Liver (tissue), 9 donors: ENCODE results near the gene SCEL. TPM values are rescaled to one million over a fixed set of nuclear protein-coding genes. Genes with fewer than 3 reads are reported as not detected.

ENCODE experiments used
- DNase-seq: peaks from one replicate; pipeline ENCODE4 v3.0.0-alpha.2; 2017; ENCODE audit warnings: low spot score
- H3K27ac ChIP-seq, 2 donors: one replicate each; pipeline ENCODE4 v1.7.0; 2013; ENCODE audit warnings: inconsistent platforms in 2 of 2, low read length in 2 of 2, control low read depth in 1 of 2, low read depth in 1 of 2, mild to moderate bottlenecking in 1 of 2
- H3K27me3 ChIP-seq, 4 donors: one replicate each; pipeline versions ENCODE4 v1.6.1 to v1.7.0; 2013; ENCODE audit warnings: low read length in 3 of 4, inconsistent platforms in 1 of 4, mild to moderate bottlenecking in 1 of 4, moderate library complexity in 1 of 4; ENCODE audit not compliant: control insufficient read depth in 4 of 4, insufficient read depth in 4 of 4
- H3K36me3 ChIP-seq, 4 donors: one replicate each; pipeline versions ENCODE4 v1.6.1 to v1.7.0; 2013; ENCODE audit warnings: low read length in 3 of 4, mild to moderate bottlenecking in 3 of 4, low read depth in 1 of 4, moderate library complexity in 1 of 4; ENCODE audit not compliant: control insufficient read depth in 4 of 4, insufficient read depth in 3 of 4
- H3K4me1 ChIP-seq, 4 donors: one replicate each; pipeline versions ENCODE4 v1.6.1 to v1.7.0; 2013; ENCODE audit warnings: low read length in 3 of 4, mild to moderate bottlenecking in 3 of 4, moderate library complexity in 1 of 4; ENCODE audit not compliant: control insufficient read depth in 4 of 4, insufficient read depth in 4 of 4
- H3K4me3 ChIP-seq, 3 donors: one replicate each; pipeline versions ENCODE4 v1.6.1 to v1.7.0; 2013; ENCODE audit warnings: low read length in 3 of 3, control low read depth in 1 of 3, low read depth in 1 of 3, mild to moderate bottlenecking in 1 of 3
- H3K9ac ChIP-seq, 2 donors: one replicate each; pipeline ENCODE4 v1.7.0; 2013; ENCODE audit warnings: low read length in 2 of 2, mild to moderate bottlenecking in 2 of 2, moderate library complexity in 2 of 2, control low read depth in 1 of 2, low read depth in 1 of 2
- H3K9me3 ChIP-seq, 4 donors: one replicate each; pipeline versions ENCODE4 v1.6.1 to v1.7.0; 2013; ENCODE audit warnings: low read length in 3 of 4; ENCODE audit not compliant: control insufficient read depth in 4 of 4
- EGR1 ChIP-seq, 2 donors: IDR thresholded peaks; 2 replicates each; pipeline ENCODE4 v1.6.1; 2016 to 2018; ENCODE audit warnings: antibody characterized with exemption in 2 of 2, low read depth in 2 of 2
- FOXA1 ChIP-seq: IDR thresholded peaks from 2 replicates; pipeline ENCODE4 v1.6.1; 2016; ENCODE audit warnings: antibody characterized with exemption
- FOXA2 ChIP-seq: IDR thresholded peaks from 2 replicates; pipeline ENCODE4 v1.6.1; 2016; ENCODE audit warnings: antibody characterized with exemption
- HNF4A ChIP-seq, 2 donors: conservative IDR thresholded peaks; 2 replicates each; pipeline ENCODE4 v1.6.1; 2016; ENCODE audit warnings: antibody characterized with exemption in 2 of 2, mild to moderate bottlenecking in 2 of 2
- HNF4G ChIP-seq: IDR thresholded peaks from 2 replicates; pipeline ENCODE4 v1.6.1; 2016; ENCODE audit warnings: antibody characterized with exemption
- JUND ChIP-seq, 2 donors: IDR thresholded peaks; 2 replicates each; pipeline ENCODE4 v1.6.1; 2016; ENCODE audit warnings: antibody characterized with exemption in 2 of 2
- MAX ChIP-seq: IDR thresholded peaks from 2 replicates; pipeline ENCODE4 v1.6.1; 2016; ENCODE audit warnings: antibody characterized with exemption
- NR2F2 ChIP-seq: IDR thresholded peaks from 2 replicates; pipeline ENCODE4 v1.6.1; 2016; ENCODE audit warnings: antibody characterized with exemption
- RAD21 ChIP-seq, 2 donors: IDR thresholded peaks; 2 replicates each; pipeline ENCODE4 v1.6.1; 2016; ENCODE audit warnings: antibody characterized with exemption in 2 of 2, mild to moderate bottlenecking in 2 of 2
- REST ChIP-seq: IDR thresholded peaks from 2 replicates; pipeline ENCODE4 v1.6.1; 2016; ENCODE audit warnings: antibody characterized with exemption, mild to moderate bottlenecking
- RXRA ChIP-seq, 2 donors: IDR thresholded peaks; 2 replicates each; pipeline ENCODE4 v1.6.1; 2017 to 2018; ENCODE audit warnings: antibody characterized with exemption in 2 of 2, mild to moderate bottlenecking in 1 of 2
- SP1 ChIP-seq: IDR thresholded peaks from 2 replicates; pipeline ENCODE4 v1.6.1; 2018; ENCODE audit warnings: antibody characterized with exemption, mild to moderate bottlenecking
- TAF1 ChIP-seq: conservative IDR thresholded peaks from 2 replicates; pipeline ENCODE4 v1.6.1; 2016; ENCODE audit warnings: antibody characterized with exemption, mild to moderate bottlenecking
- YY1 ChIP-seq: IDR thresholded peaks from 2 replicates; pipeline ENCODE4 v1.6.1; 2016; ENCODE audit warnings: antibody characterized with exemption, mild to moderate bottlenecking
- ZBTB33 ChIP-seq: IDR thresholded peaks from 2 replicates; pipeline ENCODE4 v1.6.1; 2016; ENCODE audit warnings: antibody characterized with exemption
- WGBS: extraction: QIAGEN DNeasy Blood & Tissue Kit; methylation state at CpG from one replicate; pipeline ENCODE4 v1.1.7; 2013; 5-methylcytosine and 5-hydroxymethylcytosine counted together
- polyA plus RNA-seq, 2 donors: library from polyadenylated mRNA; stranded (reverse) in 1 of 2; unstranded in 1 of 2; fragments of 200-250 nt in 1 of 2; fragments of >200 nt in 1 of 2; fragmentation: Nextera tagmentation in 1 of 2; extraction: Ambion mirVana in 1 of 2; gene quantifications; one replicate each; pipeline versions ENCODE4 v1.2.1 to v1.2.3, GENCODE V29; 2013 to 2015
- total RNA-seq, 2 donors: library from RNA; depleted of rRNA; stranded (reverse); fragments of >200 nt; gene quantifications; one replicate each; pipeline ENCODE4 v1.2.3, GENCODE V29; 2014
- donor health status: healthy.
- donor health status: healthy.
- donor health status: healthy.
- donor health status: healthy.
- donor health status: healthy.

Gene SCEL, protein sequence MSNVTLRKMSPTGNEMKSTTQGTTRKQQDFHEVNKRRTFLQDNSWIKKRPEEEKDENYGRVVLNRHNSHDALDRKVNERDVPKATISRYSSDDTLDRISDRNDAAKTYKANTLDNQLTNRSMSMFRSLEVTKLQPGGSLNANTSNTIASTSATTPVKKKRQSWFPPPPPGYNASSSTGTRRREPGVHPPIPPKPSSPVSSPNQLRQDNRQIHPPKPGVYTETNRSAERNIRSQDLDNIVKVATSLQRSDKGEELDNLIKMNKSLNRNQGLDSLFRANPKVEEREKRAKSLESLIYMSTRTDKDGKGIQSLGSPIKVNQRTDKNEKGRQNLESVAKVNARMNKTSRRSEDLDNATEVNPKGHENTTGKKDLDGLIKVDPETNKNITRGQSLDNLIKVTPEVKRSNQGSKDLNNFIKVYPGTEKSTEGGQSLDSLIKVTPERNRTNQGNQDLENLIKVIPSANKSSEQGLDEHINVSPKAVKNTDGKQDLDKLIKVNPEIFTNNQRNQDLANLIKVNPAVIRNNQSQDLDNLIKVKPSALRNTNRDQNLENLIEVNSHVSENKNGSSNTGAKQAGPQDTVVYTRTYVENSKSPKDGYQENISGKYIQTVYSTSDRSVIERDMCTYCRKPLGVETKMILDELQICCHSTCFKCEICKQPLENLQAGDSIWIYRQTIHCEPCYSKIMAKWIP
- total RNA-seq: not detected
- under 1 TPM in 1 of 2 donors, not detected in 1; 0.02 TPM for polyA plus RNA-seq

DNA sequence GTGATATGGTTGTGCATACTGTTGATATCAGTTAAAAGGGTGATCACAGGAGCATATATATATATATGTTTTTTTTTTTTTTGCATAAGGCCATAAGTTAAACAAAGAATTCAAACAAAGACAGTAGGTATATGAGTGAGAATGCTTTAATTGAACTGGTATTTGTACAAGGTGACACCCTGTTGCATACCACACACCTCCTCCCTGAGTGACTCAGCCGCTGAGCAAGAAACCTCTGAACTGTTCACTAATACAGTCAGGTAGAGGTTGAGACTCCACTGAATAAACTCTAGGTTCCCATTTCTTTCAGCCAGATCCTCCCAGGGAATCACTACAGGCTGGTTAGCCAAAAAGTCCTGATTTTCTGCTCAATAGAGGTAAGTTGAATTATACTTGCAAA is at the start of gene SCEL:
SCEL (plus strand) TSS at position 259 of the 400 bp plus-strand sequence. CDS start 20,170 bp downstream, outside the sequence.
- Histone ChIP-seq H3K9me3 (no peaks in the 10 kb centered on the region), H3K27ac (no peak within 1 kb of the TSS)
- WGBS: 60% methylated on average over 1 of the region's 1 CpG

GRCh38 chr13:77489566-77490337 is 45.8 kb upstream of the SCEL start:
- TF ChIP-seq HNF4G (no peak), JUND (IDR thresholded peaks at IDR 0.05) (no peak), YY1 (no peak), REST (no peak), FOXA2 (no peak), SP1 (no peak), EGR1 (IDR thresholded peaks at IDR 0.05; ENCODE audit: low read depth in 2 of 2) (no peak), NR2F2 (no peak), HNF4A (conservative IDR thresholded peaks at IDR 0.05) (no peak), FOXA1 (no peak), RAD21 (IDR thresholded peaks at IDR 0.05) (no peak), TAF1 (no peak)
- Histone ChIP-seq H3K9ac (no peak overlapping the region), H3K4me1 (no peaks in the 10 kb centered on the region), H3K9me3 (no peaks in the 10 kb centered on the region), H3K36me3 (no peaks in the 10 kb centered on the region), H3K27me3 (no peaks in the 10 kb centered on the region), H3K4me3 (no peak overlapping the region), H3K27ac (no peak overlapping the region)
- no peak for DNase-seq
- 76% methylated on average over 4 of the region's 4 CpGs for WGBS

More for the DNA sequence above, at the start of gene SCEL:
- Histone ChIP-seq H3K9ac (no peak within 1 kb of the TSS), H3K27me3 (peaks cover 0 to 4% (median 3%) of the 10 kb centered on the region in 4 donors), H3K4me1 (no peaks in the 10 kb centered on the region), H3K36me3 (no peaks in the 10 kb centered on the region), H3K4me3 (no peak within 1 kb of the TSS)
- TF ChIP-seq MAX: no peak
- TF ChIP-seq ZBTB33: no peak
- no peak for TF ChIP-seq RAD21 (IDR thresholded peaks at IDR 0.05)
- no peak for TF ChIP-seq RXRA (IDR thresholded peaks at IDR 0.05)
- TF ChIP-seq FOXA2: no peak
- no peak for TF ChIP-seq HNF4G
- no peak for DNase-seq
